Rectal smooth muscle tissue (tissue), 1 donor: Measurements from ENCODE around the gene OR10A5.
"Not testable (repeated sequence)": the region's sequence is repeated elsewhere in the genome, so short reads cannot be mapped to it uniquely, and the experiment has no call there.

Experiments
- H3K27ac ChIP-seq: one replicate; pipeline ENCODE4 v1.7.0; 2013; ENCODE audit warnings: low read depth, low read length, inconsistent platforms
- H3K27me3 ChIP-seq: one replicate; pipeline ENCODE4 v1.7.0; 2013; ENCODE audit warnings: low read length; ENCODE audit not compliant: control insufficient read depth, insufficient read depth
- H3K36me3 ChIP-seq: one replicate; pipeline ENCODE4 v1.7.0; 2013; ENCODE audit warnings: low read length; ENCODE audit not compliant: control insufficient read depth, insufficient read depth
- H3K4me1 ChIP-seq: one replicate; pipeline ENCODE4 v1.7.0; 2013; ENCODE audit warnings: low read length; ENCODE audit not compliant: control insufficient read depth, insufficient read depth
- H3K4me3 ChIP-seq: one replicate; pipeline ENCODE4 v1.7.0; 2013; ENCODE audit warnings: low read length
- H3K9ac ChIP-seq: one replicate; pipeline ENCODE4 v1.7.0; 2013; ENCODE audit warnings: low read length

OR10A5 gene

GRCh38 chr11:6845383-6845782, at the start of gene OR10A5:
OR10A5 (plus strand) TSS chr11:6845683; CDS start chr11:6845683, 0 bp downstream.
- Histone ChIP-seq H3K36me3 (no peaks in the 10 kb centered on the region), H3K27ac (no peak within 1 kb of the TSS), H3K9ac (no peak within 1 kb of the TSS), H3K4me1 (no peaks in the 10 kb centered on the region), H3K27me3 (no peaks in the 10 kb centered on the region), H3K4me3 (no peak within 1 kb of the TSS)

GRCh38 chr11:6799402-6799801, 46.1 kb upstream of the OR10A5 start, which contains the start of gene OR6A2:
OR6A2 (minus strand) TSS chr11:6799689; CDS start chr11:6795708, 3,981 bp downstream.
- Histone ChIP-seq H3K4me1 (no peaks in the 10 kb centered on the region), H3K36me3 (no peaks in the 10 kb centered on the region), H3K4me3 (no peak within 1 kb of the TSS), H3K9ac (no peak within 1 kb of the TSS), H3K27ac (no peak within 1 kb of the TSS), H3K27me3 (no peaks in the 10 kb centered on the region)

GRCh38 chr11:6801075-6801474, 44.4 kb upstream of the OR10A5 start:
- not testable (repeated sequence) for H3K9ac ChIP-seq, H3K36me3 ChIP-seq, H3K27ac ChIP-seq

GRCh38 chr11:6812390-6813005, 33.0 kb upstream of the OR10A5 start:
- Histone ChIP-seq H3K27ac (no peak overlapping the region), H3K36me3 (no peaks in the 10 kb centered on the region), H3K9ac (no peak overlapping the region), H3K4me1 (no peaks in the 10 kb centered on the region), H3K4me3 (no peak overlapping the region), H3K27me3 (no peaks in the 10 kb centered on the region)

More at GRCh38 chr11:6801075-6801474, 44.4 kb upstream of the OR10A5 start:
- not testable (repeated sequence) for H3K4me3 ChIP-seq, H3K27me3 ChIP-seq, H3K4me1 ChIP-seq

GRCh38 chr11:6813656-6814055, 31.8 kb upstream of the OR10A5 start:
- H3K4me3 ChIP-seq: no peak overlapping the region

GRCh38 chr11:6817694-6818093, 27.8 kb upstream of the OR10A5 start:
- Histone ChIP-seq H3K9ac (no peak overlapping the region), H3K27ac (no peak overlapping the region), H3K27me3 (no peaks in the 10 kb centered on the region), H3K4me3 (no peak overlapping the region), H3K4me1 (no peaks in the 10 kb centered on the region), H3K36me3 (no peaks in the 10 kb centered on the region)

More at GRCh38 chr11:6813656-6814055, 31.8 kb upstream of the OR10A5 start:
- H3K9ac ChIP-seq: no peak overlapping the region
- no peaks in the 10 kb centered on the region for H3K4me1 ChIP-seq
- H3K27ac ChIP-seq: no peak overlapping the region
- no peaks in the 10 kb centered on the region for H3K36me3 ChIP-seq
- no peaks in the 10 kb centered on the region for H3K27me3 ChIP-seq

- Histone ChIP-seq H3K4me1 (no peaks in the 10 kb centered on the region), H3K4me3 (no peak overlapping the region), H3K27ac (no peak overlapping the region), H3K27me3 (no peaks in the 10 kb centered on the region), H3K36me3 (no peaks in the 10 kb centered on the region), H3K9ac (no peak overlapping the region)
Measured at GRCh38 chr11:6818967-6819366, 26.5 kb upstream of the OR10A5 start.

GRCh38 chr11:6824136-6824823, 21.2 kb upstream of the OR10A5 start:
- no peaks in the 10 kb centered on the region for H3K27me3 ChIP-seq
- no peak overlapping the region for H3K9ac ChIP-seq
- no peak overlapping the region for H3K27ac ChIP-seq
- no peak overlapping the region for H3K4me3 ChIP-seq
- no peaks in the 10 kb centered on the region for H3K4me1 ChIP-seq
- H3K36me3 ChIP-seq: no peaks in the 10 kb centered on the region

GRCh38 chr11:6825231-6825744, 20.2 kb upstream of the OR10A5 start:
- Histone ChIP-seq H3K27ac (no peak overlapping the region), H3K9ac (no peak overlapping the region)

GRCh38 chr11:6828103-6828502, 17.4 kb upstream of the OR10A5 start:
- no peak overlapping the region for H3K9ac ChIP-seq

More at GRCh38 chr11:6825231-6825744, 20.2 kb upstream of the OR10A5 start:
- H3K4me3 ChIP-seq: no peak overlapping the region
- H3K4me1 ChIP-seq: no peaks in the 10 kb centered on the region
- H3K36me3 ChIP-seq: no peaks in the 10 kb centered on the region
- H3K27me3 ChIP-seq: no peaks in the 10 kb centered on the region

GRCh38 chr11:6833356-6833755, 12.1 kb upstream of the OR10A5 start:
- H3K4me3 ChIP-seq: no peak overlapping the region
- no peaks in the 10 kb centered on the region for H3K36me3 ChIP-seq
- H3K9ac ChIP-seq: no peak overlapping the region
- no peaks in the 10 kb centered on the region for H3K4me1 ChIP-seq
- no peak overlapping the region for H3K27ac ChIP-seq
- no peaks in the 10 kb centered on the region for H3K27me3 ChIP-seq

More at GRCh38 chr11:6828103-6828502, 17.4 kb upstream of the OR10A5 start:
- no peaks in the 10 kb centered on the region for H3K4me1 ChIP-seq
- H3K27ac ChIP-seq: no peak overlapping the region
- no peaks in the 10 kb centered on the region for H3K36me3 ChIP-seq
- no peaks in the 10 kb centered on the region for H3K27me3 ChIP-seq
- H3K4me3 ChIP-seq: no peak overlapping the region

GRCh38 chr11:6834021-6834420, 11.5 kb upstream of the OR10A5 start:
- Histone ChIP-seq H3K27ac (no peak overlapping the region), H3K9ac (no peak overlapping the region), H3K4me3 (no peak overlapping the region), H3K27me3 (no peaks in the 10 kb centered on the region), H3K4me1 (no peaks in the 10 kb centered on the region), H3K36me3 (no peaks in the 10 kb centered on the region)
